ENCODE measurements around the gene CD274.

DNA sequence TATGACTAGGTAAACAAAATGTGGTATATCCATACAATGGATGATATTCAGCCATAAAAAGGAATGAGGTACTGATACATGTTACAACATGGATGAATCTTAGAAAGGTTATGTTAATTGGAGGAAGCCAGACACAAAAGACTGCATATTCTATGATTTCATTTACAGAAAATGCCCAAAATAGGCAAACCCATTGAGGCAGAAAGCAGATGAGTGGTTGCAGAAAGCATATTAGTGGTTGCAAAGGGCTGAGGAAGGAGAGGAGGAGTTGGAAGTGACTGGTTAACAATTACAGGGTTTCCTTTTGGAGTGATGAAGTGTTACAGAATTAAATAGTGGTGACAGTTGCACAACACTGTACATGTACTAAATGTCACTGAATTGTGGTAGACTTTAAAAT is 30.4 kb upstream of the CD274 start:
- TF ChIP-seq, protein P1, sequence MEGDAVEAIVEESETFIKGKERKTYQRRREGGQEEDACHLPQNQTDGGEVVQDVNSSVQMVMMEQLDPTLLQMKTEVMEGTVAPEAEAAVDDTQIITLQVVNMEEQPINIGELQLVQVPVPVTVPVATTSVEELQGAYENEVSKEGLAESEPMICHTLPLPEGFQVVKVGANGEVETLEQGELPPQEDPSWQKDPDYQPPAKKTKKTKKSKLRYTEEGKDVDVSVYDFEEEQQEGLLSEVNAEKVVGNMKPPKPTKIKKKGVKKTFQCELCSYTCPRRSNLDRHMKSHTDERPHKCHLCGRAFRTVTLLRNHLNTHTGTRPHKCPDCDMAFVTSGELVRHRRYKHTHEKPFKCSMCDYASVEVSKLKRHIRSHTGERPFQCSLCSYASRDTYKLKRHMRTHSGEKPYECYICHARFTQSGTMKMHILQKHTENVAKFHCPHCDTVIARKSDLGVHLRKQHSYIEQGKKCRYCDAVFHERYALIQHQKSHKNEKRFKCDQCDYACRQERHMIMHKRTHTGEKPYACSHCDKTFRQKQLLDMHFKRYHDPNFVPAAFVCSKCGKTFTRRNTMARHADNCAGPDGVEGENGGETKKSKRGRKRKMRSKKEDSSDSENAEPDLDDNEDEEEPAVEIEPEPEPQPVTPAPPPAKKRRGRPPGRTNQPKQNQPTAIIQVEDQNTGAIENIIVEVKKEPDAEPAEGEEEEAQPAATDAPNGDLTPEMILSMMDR (IDR thresholded peaks at IDR 0.05): no peak
- TF ChIP-seq POLR2AphosphoS5 (IDR thresholded peaks at IDR 0.05) (no peak), POLR2A (IDR thresholded peaks at IDR 0.05) (no peak), EP300 (IDR thresholded peaks at IDR 0.05; ENCODE audit: low read depth) (no peak)

Measured in transverse colon (tissue), 4 donors.